Suprapubic skin (tissue), 4 donors: ENCODE data around the gene NDRG4.

ENCODE experiments used
- CTCF ChIP-seq, 2 donors: fragments of 200-600 bp in 1 of 2; fragments of 450-650 bp in 1 of 2; sonication (generic) in 1 of 2; IDR thresholded peaks; one replicate each; pipeline ENCODE4 v1.5.1; 2016 to 2019; ENCODE audit warnings: antibody characterized with exemption in 2 of 2, mild to moderate bottlenecking in 1 of 2, moderate library complexity in 1 of 2
- EP300 ChIP-seq: sonication (generic); formaldehyde crosslinking; IDR thresholded peaks from one replicate; pipeline ENCODE4 v1.6.1; 2017; ENCODE audit warnings: antibody characterized with exemption
- POLR2A ChIP-seq, 2 donors: fragments of 450-650 bp; IDR thresholded peaks; one replicate each; pipeline ENCODE4 v1.6.1; 2017; ENCODE audit warnings: antibody characterized with exemption in 2 of 2, mild to moderate bottlenecking in 2 of 2, moderate library complexity in 2 of 2
- POLR2AphosphoS5 ChIP-seq, 3 donors: sonication (generic); formaldehyde crosslinking; IDR thresholded peaks; one replicate each; pipeline ENCODE4 v1.6.1; 2017; ENCODE audit warnings: antibody characterized with exemption in 3 of 3

DNA sequence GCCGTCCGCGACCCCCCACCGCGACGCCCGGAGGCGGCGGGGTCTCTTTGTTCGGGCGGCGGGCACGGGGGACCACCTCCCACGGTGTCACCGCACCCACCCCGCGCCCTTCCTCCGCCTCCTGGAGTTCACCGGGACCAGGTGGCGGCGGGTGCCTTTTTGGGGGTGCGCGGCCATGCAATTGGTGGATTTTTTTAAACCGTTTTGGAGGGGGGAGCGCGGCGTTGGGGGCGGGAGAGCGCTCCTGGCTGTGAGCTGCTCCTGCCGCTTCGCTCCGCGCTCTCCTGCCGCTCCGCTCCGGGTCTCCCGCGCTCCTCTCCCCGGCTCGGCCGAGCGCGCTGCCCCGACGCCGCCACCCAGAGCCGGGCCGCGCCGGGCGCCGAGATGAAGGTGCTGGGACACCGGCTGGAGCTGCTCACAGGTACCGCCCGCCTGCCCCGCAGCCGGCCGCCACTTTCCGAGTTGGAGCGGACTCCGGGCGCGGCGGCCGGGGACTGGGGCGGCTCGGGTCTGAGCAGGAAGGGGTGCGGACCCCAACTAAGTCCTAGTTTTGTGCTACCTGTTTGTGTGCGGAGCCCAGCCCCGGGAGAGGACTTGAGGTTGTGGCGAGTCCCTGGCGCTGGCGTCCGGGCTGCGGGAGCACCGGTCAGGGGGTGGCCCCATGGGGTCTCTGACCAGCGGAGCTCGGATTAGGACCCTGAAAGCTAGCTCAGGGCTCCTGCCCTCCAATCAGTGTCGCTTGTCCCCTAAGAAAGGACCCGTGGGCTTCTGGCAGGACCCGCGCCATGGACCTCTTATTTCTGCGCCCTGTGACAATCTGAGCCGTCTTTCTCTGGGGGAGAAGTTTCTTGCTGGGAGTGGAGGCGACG is 35.7 kb upstream of the NDRG4 start:
- TF ChIP-seq POLR2A (IDR thresholded peaks at IDR 0.05) (no peak), CTCF (IDR thresholded peaks at IDR 0.05) (no peak), POLR2AphosphoS5 (IDR thresholded peaks at IDR 0.05) (no peak), EP300 (no peak)
